HG02870 (cell line): Measurements from ENCODE around the gene CEP112.

Source experiments
- ATAC-seq: cut with Tn5 transposase; IDR thresholded peaks from one replicate; pipeline ENCODE4 v1.9.1; 2021; ENCODE audit warnings: mild to moderate bottlenecking, moderate library complexity; ENCODE audit not compliant: unreplicated experiment

CEP112 gene

GRCh38 chr17:66191593-66192377 lies at the start of gene CEP112:
Gene CEP112 (minus strand): TSS chr17:66192133.
- ATAC-seq: peak; percentile 47

GRCh38 chr17:66240630-66241029 lies 48.7 kb upstream of the CEP112 start:
- ATAC-seq: no peak

- no peak for ATAC-seq
Measured at GRCh38 chr17:66240013-66240412, 48.1 kb upstream of the CEP112 start.

- no peak for ATAC-seq
Measured at GRCh38 chr17:66235377-66235994, 43.6 kb upstream of the CEP112 start.

GRCh38 chr17:66234611-66235010 lies 42.7 kb upstream of the CEP112 start:
- no peak for ATAC-seq

- no peak for ATAC-seq
Measured at GRCh38 chr17:66233023-66233753, 41.3 kb upstream of the CEP112 start.

GRCh38 chr17:66230922-66231591 lies 39.1 kb upstream of the CEP112 start:
- ATAC-seq: no peak

GRCh38 chr17:66229783-66230538 lies 38.0 kb upstream of the CEP112 start:
- no peak for ATAC-seq

GRCh38 chr17:66228887-66229782 lies 37.2 kb upstream of the CEP112 start, which contains the start of gene APOH:
Gene APOH (minus strand): TSS chr17:66229415. CDS start chr17:66229379, 36 bp downstream.
- no peak for ATAC-seq

- no peak for ATAC-seq
Measured at GRCh38 chr17:66227212-66228045, 35.5 kb upstream of the CEP112 start.

GRCh38 chr17:66222798-66223350 lies 30.9 kb upstream of the CEP112 start:
- ATAC-seq: no peak

- ATAC-seq: no peak
Measured at GRCh38 chr17:66221755-66222530, 30.0 kb upstream of the CEP112 start.

- ATAC-seq: no peak
Measured at GRCh38 chr17:66221343-66221742, 29.4 kb upstream of the CEP112 start.

- ATAC-seq: no peak
Measured at GRCh38 chr17:66220079-66220835, 28.3 kb upstream of the CEP112 start.

GRCh38 chr17:66215529-66215911 lies 23.6 kb upstream of the CEP112 start:
- no peak for ATAC-seq

- ATAC-seq: no peak
Measured at GRCh38 chr17:66214884-66215528, 23.1 kb upstream of the CEP112 start.
